Stimulated activated CD4-positive, alpha-beta T cell treated with anti-CD3 and anti-CD28 coated beads, Interleukin-1b, Interleukin-23, amount 100 ng/mL, for 48 hours (primary cell): Measurements from ENCODE around the gene ADRB2.

Experiments used
- DNase-seq: peaks from one replicate; pipeline ENCODE4 v3.0.0-alpha.2; 2020

The ADRB2 gene

GRCh38 chr5:148805326-148806290 is 20.8 kb upstream of the ADRB2 start:
- DNase-seq, result peak; percentile 56

GRCh38 chr5:148806520-148806931 is 19.9 kb upstream of the ADRB2 start:
- no peak for DNase-seq

DNA sequence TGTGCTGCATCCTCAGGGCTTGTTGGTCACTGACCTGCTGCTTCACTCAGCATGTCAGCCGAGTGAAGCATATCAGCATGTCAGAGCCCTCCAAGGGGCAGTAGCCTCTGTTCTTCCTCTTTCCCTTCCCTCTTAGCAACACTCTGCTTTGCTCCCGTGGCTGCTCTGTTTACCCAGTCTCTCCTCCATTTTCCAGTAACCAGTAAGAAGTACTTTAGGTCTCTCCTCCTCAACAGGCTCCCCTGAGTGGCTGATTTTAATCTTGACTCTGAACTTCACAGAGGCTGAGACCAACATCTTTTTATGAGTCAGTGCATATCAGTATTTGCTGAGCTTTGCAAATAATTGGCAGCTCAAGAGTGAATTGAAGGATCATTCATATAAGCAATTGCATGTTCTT is 18.6 kb upstream of the ADRB2 start:
- no peak for DNase-seq

DNA sequence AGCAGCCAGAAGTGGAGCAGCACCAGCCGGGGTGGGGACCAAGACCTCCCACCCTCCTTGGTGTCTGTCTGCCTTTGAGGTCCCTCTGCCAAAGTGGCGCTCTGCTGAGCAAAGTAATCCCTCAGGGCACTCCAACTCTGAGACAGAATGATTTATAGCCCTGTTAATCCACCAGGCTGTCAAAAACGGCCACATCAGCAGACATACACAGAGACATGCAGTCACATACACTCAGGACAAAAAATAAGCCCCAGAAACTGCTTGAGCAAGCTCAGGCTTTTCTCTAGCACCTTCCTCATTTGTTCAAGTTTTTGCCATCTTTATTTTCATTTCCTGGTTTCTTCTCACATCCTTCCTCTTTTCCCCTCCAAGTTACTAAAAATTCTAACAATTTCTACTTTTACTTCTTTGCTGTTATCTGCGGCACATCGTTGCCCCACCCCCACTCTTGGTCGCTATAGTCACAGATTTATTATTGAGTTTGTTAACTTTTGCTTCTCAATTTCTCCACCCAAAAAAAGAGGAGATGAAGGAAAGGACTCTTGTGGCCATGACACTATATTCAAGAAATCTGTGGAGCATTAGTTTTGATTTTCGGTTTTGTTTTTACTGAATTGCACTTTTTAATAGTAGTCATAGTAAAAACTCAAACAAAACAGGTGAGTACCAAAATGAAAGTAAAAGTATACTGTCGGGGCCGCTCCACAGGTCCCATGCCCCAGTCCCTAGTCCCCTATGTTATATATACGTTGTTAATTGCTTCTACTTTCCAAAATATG is 17.4 kb upstream of the ADRB2 start:
- DNase-seq, result no peak

GRCh38 chr5:148809781-148810524 is 16.5 kb upstream of the ADRB2 start:
- no peak for DNase-seq

DNA sequence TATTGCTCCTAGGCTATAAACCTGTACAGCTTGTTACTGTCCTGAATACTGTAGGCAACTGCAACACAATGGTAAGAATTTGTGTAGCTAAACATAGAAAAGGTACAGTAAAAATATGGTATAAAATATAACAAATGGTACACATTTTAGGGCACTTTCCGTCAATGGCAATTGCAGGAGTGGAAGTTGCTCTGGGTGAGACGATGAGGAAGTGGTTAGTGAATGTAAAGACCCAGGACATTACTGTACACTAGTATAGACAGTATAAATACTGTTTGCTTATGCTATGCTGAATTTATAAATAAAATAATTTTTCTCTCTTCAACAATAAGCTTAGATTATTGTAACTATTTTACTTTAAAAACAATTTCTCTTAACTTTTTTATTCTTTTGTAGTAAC is 15.6 kb upstream of the ADRB2 start:
- no peak for DNase-seq

GRCh38 chr5:148811756-148812155 is 14.7 kb upstream of the ADRB2 start:
- no peak for DNase-seq

GRCh38 chr5:148815086-148815485 is 11.3 kb upstream of the ADRB2 start:
- no peak for DNase-seq

DNA sequence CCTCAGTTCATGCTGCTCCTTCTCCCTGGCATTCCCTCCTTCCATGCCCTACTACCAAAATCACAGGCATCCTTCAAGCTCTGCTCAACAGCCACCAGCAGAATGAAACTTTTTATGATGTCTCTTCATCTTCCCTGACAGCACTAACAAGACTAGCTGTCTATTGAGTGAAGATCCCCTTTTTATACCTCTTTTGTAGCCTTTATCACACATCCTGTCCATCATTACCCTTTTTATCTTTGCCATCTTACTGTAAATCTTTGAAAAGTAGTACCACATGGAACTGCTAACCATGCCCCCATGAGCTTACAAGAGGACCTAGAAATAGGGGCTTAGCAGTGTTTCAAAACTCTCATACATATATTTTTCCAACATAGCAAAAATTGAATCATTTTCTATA is 10.8 kb upstream of the ADRB2 start:
- no peak for DNase-seq

DNA sequence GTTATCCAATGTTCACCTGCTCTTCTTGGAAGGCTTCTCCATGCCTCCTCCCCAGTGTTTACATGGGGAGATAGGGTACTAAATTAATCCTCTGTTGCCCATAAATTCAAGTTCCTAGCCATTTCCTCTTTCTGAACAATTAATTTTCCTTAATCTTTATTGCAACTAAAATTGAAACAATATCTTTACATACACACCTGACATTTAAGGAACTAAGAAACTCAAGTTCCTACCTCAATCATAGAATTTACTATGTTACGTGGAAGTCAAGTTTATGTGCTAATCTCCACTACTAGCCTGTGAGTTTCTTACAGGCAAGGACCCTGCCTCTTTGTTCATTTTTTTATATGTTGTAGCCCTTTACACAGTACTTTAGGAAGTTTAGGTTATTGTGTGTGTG is 10.1 kb upstream of the ADRB2 start:
- no peak for DNase-seq

DNA sequence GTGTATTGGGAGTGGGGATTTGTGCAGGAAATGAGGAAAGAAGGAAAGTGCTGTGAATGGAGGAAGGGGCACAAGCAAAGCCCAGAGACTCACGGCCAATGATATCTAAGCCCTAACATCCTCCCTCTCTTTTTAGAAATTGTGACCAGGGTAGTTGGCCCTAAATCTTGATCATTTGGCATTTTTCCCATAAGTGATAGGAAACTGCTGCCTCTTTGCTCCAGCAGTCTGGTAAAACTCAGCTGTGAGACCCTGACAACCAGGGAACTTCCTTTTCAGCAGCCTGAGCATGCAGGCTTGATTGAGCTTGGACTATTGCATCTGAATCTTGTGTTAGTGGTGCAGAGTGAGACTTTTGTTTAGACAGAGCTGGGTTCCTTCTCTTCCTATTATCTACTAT is 9.6 kb upstream of the ADRB2 start:
- DNase-seq, result no peak

- DNase-seq, result no peak
Observed at GRCh38 chr5:148817606-148818005, 8.8 kb upstream of the ADRB2 start.

DNA sequence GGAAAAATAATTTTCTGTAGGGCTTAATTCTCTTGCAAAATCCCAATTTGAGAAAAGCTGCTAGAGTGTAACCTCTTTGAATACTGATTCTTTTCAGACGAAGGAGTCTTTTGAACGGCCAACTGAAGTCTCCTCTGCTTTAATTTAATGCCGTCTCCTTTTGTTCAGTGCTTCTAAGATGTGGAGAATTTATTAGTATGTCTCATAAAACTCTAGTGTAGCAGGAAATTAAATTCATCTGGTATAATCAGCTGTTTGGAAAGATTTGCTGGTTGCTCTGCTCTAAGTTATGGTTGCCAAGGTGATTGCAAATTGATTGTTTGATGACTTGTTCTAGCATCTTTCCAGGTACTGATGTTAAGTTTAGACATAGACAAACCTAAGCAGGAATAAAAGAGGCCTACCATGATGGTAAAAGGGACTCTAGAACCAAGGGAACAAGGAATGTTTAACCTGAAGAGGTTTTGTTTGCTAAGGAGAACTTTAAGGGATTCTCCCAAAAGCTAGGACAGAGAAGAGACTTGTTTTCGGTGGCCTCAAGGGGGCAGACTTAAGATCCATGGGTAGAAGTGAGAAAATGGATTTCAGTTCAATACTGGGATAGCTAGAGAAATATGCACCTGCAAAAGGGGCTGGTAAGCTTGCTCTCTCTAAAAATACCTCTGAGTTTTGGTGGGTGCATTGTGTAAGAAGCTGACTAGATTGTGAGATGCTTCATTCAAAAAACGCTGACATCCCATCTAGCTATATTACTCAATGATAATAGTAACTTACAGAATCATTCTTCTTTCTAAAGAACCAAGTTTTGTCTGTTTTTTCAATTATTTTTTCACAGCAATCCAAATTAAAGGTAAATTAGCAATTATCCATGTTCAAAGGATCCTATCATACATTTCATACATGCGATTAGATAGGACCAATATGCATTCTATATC is 5.7 kb upstream of the ADRB2 start:
- no peak for DNase-seq

GRCh38 chr5:148823871-148824270 is 2.5 kb upstream of the ADRB2 start:
- DNase-seq, result no peak

DNA sequence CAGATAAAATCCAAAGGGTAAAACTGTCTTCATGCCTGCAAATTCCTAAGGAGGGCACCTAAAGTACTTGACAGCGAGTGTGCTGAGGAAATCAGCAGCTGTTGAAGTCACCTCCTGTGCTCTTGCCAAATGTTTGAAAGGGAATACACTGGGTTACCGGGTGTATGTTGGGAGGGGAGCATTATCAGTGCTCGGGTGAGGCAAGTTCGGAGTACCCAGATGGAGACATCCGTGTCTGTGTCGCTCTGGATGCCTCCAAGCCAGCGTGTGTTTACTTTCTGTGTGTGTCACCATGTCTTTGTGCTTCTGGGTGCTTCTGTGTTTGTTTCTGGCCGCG is 727 bp upstream of the ADRB2 start:
- no peak for DNase-seq

- DNase-seq, result no peak
Observed at GRCh38 chr5:148826739-148827070, 294 bp downstream of the ADRB2 start.

- DNase-seq, result no peak
Observed at GRCh38 chr5:148827723-148828122, 1.3 kb downstream of the ADRB2 start.

- no peak for DNase-seq
Observed at GRCh38 chr5:148828511-148829247, 2.3 kb downstream of the ADRB2 start.

DNA sequence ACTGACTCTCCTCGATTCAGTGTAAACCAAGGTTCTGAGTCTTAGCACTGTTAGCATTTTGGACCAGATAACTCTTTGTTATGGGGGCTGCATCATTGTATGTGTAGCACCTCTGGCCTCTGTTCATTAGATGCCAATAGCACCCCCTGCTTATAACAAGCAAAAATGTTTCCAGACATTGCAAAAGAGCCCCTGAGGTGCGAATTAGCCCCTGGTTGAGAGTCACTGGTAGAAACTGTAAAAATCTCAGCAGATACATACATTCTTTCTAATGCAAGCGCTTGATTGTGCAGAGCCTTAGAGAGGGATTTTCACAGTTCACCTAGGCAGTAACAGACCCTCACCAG is 2.8 kb downstream of the ADRB2 start:
- DNase-seq, result no peak

DNA sequence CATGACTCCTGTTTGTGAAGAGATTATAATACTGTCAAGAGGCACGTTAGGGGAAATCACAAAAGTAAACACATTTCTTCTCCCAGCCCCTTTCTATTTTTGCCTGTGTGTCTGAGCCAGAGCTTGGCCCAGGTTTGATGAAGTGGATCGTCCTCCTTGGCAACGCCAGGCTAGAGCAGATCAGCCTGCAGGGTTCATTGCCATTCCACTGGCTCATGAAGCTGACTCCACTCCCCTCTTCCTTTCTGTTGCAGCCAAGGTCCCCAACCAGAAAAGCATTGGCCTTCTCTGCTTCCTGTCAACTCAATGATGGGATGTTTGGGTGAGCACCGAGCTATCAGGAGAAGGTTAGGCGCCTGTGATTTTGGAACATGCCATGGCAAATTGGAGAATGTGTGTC is 3.3 kb downstream of the ADRB2 start:
- DNase-seq, result no peak

- DNase-seq, result no peak
Observed at GRCh38 chr5:148830211-148830610, 3.8 kb downstream of the ADRB2 start.
